HG02588 (cell line): Measurements from ENCODE around the gene EIF4G3.

ENCODE experiments used
- ATAC-seq: cut with Tn5 transposase; IDR thresholded peaks from one replicate; pipeline ENCODE4 v1.9.1; 2021; ENCODE audit warnings: mild to moderate bottlenecking, moderate library complexity; ENCODE audit not compliant: unreplicated experiment

Gene EIF4G3

GRCh38 chr1:20998826-20999225 is 177.9 kb downstream of the EIF4G3 start:
- no peak for ATAC-seq

DNA sequence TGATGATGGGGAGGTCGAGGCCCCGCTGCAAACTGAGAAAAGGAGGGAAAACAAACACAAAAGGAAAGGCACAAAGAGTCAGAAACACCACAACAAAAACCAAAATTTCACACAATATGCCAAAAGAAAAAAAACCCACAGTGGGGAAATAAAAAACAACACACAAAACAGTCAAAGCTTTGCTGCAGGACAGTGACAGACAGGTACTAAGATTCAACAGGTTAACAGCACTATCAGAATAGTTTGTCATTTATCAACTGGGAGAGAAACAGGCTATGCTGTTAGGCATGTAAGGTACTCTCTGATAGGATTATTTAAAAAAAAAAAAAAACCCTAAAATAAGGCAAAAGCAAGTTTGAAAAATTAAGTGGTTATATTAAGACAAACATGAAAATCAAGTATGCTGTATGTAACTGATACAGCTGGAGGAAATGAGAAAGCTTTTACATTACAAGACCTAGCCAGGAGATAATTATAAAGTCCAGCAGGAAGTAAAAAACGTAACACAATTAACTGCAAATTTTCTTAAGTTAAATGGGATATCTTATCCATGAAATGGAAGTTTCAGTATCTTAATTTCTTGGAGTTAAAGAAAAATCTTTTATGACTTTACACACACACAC is 179.0 kb downstream of the EIF4G3 start:
- no peak for ATAC-seq

DNA sequence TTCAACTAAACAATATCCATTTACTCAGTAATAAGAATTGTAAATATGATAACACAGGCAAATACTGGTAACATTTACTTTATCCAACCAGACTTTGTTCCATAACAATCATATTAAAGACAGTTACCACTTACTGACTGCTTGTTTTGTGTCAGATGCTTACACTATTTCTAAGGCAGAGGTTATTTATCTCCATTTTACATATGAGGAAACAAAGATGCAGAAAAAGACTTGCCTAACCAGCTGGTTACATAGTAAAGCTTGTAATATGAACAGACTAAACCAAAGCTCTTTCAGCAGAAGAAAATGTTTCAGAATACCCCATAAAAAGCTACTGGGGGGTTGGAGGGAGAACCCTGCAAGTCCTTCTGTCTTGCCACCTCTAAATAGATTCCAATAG is 180.1 kb downstream of the EIF4G3 start:
- ATAC-seq, result no peak

DNA sequence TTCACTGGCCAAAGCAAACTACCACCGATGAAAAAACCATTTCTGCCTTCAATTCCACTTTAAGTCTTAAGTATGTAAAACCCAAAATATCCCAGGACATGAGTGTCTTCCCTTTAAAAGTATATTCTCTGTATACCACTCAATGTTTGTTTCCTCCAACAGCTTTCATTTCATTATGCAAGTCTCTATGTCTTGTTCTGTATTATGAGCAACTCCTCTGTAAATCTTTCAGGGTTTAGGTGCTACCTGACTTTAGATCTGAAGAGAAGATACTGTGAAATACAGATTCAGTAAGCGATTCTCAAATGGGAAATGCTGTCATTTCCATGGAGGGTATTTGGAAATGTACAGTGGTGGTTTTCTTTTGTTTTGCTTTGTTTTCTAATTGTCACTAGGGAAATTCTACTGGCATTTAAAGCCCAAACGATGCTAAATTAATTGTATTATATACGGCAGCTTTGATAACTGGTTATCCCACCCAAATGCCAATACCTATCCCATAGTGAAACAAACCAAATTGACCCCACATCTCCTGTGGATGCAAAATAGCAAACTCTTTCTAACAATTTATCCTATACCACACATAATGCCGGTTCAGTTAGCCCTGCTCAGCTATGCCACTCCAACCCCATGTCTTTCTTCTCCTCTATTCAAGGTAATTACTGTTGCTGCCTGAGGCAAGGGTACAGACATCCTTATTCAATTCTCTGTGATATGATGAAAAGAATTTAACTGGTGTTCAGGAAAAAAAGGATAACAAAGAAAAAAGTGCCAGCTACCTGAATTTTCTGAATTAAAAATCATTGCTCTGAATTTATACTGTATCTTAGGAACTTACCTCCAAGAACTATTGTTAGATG is 182.8 kb downstream of the EIF4G3 start:
- no peak for ATAC-seq

DNA sequence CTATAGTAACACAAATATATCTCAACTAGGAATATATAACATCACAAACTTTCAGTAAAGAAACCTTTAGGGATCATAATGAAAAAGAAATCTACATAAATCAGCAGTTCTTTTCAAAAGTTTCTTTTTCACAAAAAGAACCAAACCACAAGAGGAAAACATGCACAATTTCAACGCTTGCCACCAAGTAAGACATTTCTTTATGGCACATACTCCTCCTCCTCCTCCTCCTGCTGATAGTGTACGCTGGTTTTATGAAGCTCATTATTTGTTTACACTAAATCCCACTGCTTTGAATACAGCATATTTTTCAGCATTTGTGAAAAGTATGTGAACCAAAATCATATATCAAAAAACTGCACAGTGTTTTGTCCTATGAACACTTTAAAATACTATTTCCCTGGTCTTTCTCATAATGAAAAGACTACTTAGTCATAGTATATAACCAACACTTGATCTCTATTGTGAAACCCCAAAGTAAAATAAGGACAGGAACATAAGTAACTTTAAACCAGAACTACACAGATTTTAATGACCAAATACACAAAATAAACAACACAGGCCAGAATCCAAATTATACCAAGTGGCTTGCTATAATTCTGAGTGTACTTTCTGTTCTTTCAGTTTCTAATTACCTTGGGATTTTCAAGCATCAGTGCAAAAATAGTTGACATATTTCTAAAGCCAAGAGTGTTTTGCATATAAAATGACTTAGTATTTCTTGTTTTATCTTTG is 184.2 kb downstream of the EIF4G3 start:
- ATAC-seq, result no peak

- no peak for ATAC-seq
These were observed 187.8 kb downstream of the EIF4G3 start for GRCh38 chr1:20988943-20989342.

DNA sequence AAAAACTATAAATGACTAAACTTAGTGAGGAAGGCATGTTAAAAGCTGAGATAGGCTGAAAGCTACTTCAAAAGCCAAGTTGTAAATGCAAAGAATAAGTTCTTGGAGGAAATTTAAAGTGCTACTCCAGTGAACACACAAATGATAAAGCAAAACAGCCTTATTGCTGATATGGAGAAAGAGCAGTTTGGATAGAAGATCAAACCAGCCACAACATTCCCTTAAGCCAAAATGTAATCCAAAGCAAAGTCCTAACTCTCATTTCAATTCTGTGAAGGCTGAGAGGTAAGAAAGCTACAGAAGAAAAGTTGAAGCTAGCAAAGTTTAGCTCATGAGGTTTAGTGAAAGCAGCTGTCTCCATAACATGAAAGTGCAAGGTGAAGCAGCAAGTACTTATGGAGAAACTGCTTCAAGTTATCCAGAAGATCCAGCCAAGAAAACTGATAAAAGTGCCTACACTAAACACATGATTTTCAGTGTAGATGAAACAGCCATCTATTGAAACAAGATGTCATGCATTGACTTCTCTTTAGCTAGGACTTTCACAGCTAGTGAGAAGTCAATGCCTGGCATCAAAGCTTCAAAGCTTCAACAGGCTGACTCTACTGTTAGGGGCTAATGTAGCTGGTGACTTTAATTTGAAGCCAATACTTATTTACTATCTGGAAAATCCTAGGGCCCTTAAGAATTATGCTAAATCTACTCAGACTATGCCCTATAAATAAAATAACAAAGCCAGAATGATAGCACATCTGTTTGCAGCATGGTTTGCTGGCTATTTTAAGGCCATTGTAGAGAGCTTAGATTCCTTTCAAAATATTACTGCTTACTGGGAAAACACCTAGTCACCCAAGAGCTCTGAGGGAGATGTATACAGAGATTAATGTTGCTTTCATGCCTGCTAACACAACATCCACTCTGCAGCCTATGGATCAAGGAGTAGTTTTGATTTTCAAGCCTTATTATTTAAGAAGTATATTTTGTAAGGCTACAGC is 188.6 kb downstream of the EIF4G3 start:
- no peak for ATAC-seq

GRCh38 chr1:20983297-20983889 is 193.3 kb downstream of the EIF4G3 start:
- ATAC-seq, result no peak

DNA sequence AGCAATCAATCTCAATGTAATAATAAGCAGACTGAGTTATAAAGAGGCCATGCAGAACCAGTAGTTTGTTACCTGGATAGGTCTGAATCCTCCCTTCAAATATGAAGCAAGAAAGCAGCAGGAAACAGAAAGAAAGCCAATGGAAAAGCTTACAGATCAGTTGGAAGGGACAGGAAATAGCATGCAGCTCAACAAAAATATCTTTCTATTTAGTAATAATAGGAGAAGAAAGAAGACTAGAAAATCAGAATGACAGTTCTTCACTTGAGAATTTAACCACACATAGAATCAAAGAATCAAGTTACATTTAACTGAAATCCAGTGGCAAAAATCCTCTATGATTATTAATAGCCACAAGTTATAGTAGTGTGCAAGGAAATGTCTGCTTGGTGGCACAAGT is 194.4 kb downstream of the EIF4G3 start:
- no peak for ATAC-seq

DNA sequence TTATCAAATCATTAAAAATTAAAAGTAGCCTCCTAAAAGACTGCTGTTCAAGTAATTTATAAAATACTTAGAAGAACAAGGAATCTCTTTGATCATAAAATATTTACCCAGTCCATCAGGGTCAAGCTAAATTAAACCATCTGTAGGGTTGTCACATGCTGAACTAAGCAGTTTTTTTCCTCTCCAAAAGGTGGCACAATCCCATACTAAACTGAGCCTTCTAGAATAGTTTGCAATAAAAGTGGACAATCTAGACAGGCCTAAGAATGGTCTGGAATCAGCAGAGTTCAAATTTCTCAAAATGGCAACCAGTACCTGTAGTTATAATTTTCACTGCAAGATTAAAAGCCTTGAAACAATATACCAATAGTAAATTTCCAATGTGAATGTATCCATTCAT is 194.8 kb downstream of the EIF4G3 start:
- ATAC-seq, result no peak

GRCh38 chr1:20980051-20980450 is 196.6 kb downstream of the EIF4G3 start:
- no peak for ATAC-seq

GRCh38 chr1:20978413-20978812 is 198.3 kb downstream of the EIF4G3 start:
- ATAC-seq, result no peak

GRCh38 chr1:20975668-20976067 is 201.0 kb downstream of the EIF4G3 start:
- no peak for ATAC-seq

GRCh38 chr1:20974951-20975350 is 201.7 kb downstream of the EIF4G3 start:
- ATAC-seq, result no peak

- ATAC-seq, result no peak
These were observed 202.6 kb downstream of the EIF4G3 start for GRCh38 chr1:20974069-20974468.

DNA sequence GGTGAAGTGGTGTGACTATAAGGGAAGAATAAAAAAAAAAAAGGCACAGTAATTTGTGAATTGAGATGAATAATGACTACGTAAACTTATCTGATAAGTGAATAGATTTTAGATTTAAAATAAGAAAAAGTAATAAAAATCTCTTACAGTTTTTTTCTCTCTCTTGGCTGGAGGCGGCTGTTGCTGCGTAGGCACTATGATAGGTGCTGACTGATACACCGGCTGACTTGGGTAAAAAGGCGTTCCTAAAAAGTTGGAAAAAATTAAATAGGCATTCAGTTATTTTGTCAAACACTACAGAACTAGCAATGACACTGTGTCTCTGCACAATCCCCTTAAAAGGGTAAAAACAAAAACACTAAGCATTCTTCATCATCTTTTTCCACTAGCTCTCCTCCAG is 203.8 kb downstream of the EIF4G3 start:
- no peak for ATAC-seq

DNA sequence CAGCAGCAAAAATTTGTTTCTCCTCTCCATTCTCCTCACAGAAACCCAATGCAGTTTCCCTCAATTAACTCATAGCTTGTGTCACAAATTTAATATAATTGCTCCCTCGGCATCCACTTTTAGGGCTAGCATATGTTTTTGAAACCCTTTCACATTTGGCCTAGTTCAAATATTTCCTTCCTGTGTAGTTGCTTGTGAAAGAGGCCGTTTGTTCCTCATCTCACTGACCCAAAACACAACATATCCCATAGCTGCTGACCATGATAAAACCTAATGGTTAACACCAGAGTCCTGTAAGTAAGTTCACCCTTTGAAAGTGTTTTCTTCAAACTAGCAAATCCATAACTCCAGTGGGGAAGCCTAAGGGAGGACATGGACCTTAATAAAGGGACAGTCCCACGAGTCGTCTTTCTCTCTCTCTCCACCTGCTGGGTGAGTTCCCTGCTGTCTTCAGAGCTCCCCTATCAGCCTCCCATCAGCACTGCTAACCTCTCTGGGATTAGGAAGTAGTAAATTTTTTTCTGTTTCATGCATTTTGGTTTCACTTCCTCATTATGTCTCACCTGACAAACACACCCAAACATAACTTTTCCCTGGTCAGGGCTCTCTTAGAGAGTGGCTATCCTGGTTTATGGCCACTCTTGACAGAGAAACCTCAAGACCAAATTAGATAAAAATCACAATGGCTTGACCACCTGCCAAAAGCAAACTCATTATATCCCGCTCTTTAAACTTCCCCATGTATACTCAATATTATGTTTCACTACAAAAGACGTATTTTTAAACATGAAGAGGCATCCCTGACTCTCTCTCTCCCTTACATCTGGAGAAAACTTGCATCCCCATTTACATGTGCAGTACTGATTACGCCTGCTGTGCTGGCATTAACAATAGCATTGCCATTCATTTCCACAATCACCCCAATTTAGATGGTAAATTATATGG is 211.9 kb downstream of the EIF4G3 start:
- peak; percentile 59 for ATAC-seq

DNA sequence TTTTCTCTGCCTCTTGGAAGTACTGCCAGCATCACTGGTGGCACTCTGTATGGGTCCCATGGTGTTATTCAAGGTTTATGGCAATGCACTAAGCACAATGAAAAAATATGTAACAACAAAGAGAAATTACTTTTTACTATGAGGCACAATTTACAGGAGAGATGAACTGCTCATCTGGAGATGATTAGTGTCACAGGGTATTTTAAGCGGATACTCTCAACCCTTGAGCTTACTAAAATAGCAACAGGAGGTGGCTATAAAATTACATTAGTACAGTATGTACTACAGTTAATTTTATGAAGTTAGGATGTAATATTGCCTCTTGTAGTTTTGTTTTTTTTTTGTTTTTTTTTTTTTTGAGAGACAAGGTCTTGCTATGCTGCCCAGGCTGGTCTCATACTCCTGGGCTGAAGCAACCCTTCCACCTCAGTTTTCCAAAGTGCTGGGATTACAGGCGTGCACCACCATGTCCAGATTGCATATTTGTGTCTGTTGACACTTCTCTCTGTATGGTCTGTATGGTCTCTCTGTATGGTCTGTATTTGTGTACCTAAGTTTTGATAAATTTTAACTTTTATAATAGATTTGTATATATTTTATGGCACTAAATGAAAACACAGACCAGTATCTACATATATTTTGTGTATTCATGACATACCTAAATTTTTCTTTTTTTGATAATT is 214.0 kb downstream of the EIF4G3 start:
- ATAC-seq, result no peak

- ATAC-seq, result no peak
These were observed 218.3 kb downstream of the EIF4G3 start for GRCh38 chr1:20958430-20958829.
